GM21526 (cell line): ENCODE data around the gene FOXC2.

Source experiments
- ATAC-seq: cut with Tn5 transposase; IDR thresholded peaks from one replicate; pipeline ENCODE4 v1.9.1; 2021; ENCODE audit warnings: moderate library complexity; ENCODE audit not compliant: unreplicated experiment, low FRiP score

The FOXC2 gene

GRCh38 chr16:86571530-86571915 lies 4.9 kb downstream of the FOXC2 start:
- no peak for ATAC-seq

- no peak for ATAC-seq
These were observed 5.5 kb downstream of the FOXC2 start for GRCh38 chr16:86572041-86572521.

GRCh38 chr16:86572606-86573005 lies 6.0 kb downstream of the FOXC2 start:
- no peak for ATAC-seq

- no peak for ATAC-seq
These were observed 6.6 kb downstream of the FOXC2 start for GRCh38 chr16:86573215-86573614.

- ATAC-seq, result no peak
These were observed 7.2 kb downstream of the FOXC2 start for GRCh38 chr16:86573646-86574508.

GRCh38 chr16:86574646-86575045 lies 8.0 kb downstream of the FOXC2 start:
- no peak for ATAC-seq

- ATAC-seq, result no peak
These were observed 8.6 kb downstream of the FOXC2 start for GRCh38 chr16:86575095-86575685.

GRCh38 chr16:86575754-86576557 lies 9.3 kb downstream of the FOXC2 start:
- ATAC-seq, result no peak

GRCh38 chr16:86576591-86577313 lies 10.1 kb downstream of the FOXC2 start:
- no peak for ATAC-seq

GRCh38 chr16:86577314-86577971 lies 10.8 kb downstream of the FOXC2 start:
- no peak for ATAC-seq

- no peak for ATAC-seq
These were observed 11.5 kb downstream of the FOXC2 start, which contains the start of gene FOXL1 for GRCh38 chr16:86578061-86578599. Gene FOXL1, plus strand, starts transcription at chr16:86578549. Its CDS starts 175 bp downstream, at chr16:86578724.

GRCh38 chr16:86578611-86579267 lies 12.1 kb downstream of the FOXC2 start:
- ATAC-seq, result no peak

GRCh38 chr16:86579268-86580062 lies 12.8 kb downstream of the FOXC2 start:
- ATAC-seq, result no peak

- ATAC-seq, result no peak
These were observed 13.6 kb downstream of the FOXC2 start for GRCh38 chr16:86580063-86580790.

- no peak for ATAC-seq
These were observed 14.2 kb downstream of the FOXC2 start for GRCh38 chr16:86580791-86581170.

- ATAC-seq, result no peak
These were observed 14.8 kb downstream of the FOXC2 start for GRCh38 chr16:86581458-86581857.

- ATAC-seq, result no peak
These were observed 17.5 kb downstream of the FOXC2 start for GRCh38 chr16:86584071-86584685.
